DND-41 (cell line): Measurements from ENCODE around the gene SLC1A6.

ENCODE experiments used
- ATAC-seq: fragments of 200-7000 bp; cut with Tn5 transposase; 3 replicates; pipeline ENCODE4 v1.9.1; 2021; ENCODE audit warnings: low read depth; ENCODE audit not compliant: insufficient read depth
- DNase-seq: peaks from one replicate; pipeline ENCODE4 v3.0.0-alpha.2; 2020
- H2AFZ ChIP-seq: 2 replicates; pipeline ENCODE4 v1.6.0; 2012; ENCODE audit warnings: low read depth, low read length
- H3K27ac ChIP-seq: 2 replicates; pipeline ENCODE4 v1.5.1; 2012; ENCODE audit warnings: low read length, inconsistent platforms
- H3K27me3 ChIP-seq: fragments of 200-600 bp; sonication (generic); 2 replicates; pipeline ENCODE4 v1.6.0; 2012; ENCODE audit warnings: low read length, mild to moderate bottlenecking, inconsistent platforms; ENCODE audit not compliant: insufficient read depth, poor library complexity
- H3K36me3 ChIP-seq: 2 replicates; pipeline ENCODE4 v1.5.1; 2012; ENCODE audit warnings: low read length, inconsistent platforms; ENCODE audit not compliant: insufficient read depth
- H3K4me1 ChIP-seq: 2 replicates; pipeline ENCODE4 v1.5.1; 2012; ENCODE audit warnings: mild to moderate bottlenecking, low read length; ENCODE audit not compliant: insufficient read depth
- H3K4me2 ChIP-seq: 2 replicates; pipeline ENCODE4 v1.6.0; 2012; ENCODE audit warnings: mild to moderate bottlenecking, moderate library complexity, low read length, inconsistent platforms; ENCODE audit not compliant: insufficient read depth
- H3K4me3 ChIP-seq, 2 experiments: fragments of 200-600 bp in 1 of 2; shearing (Covaris generic) in 1 of 2; 2 replicates each; pipeline ENCODE4 v1.5.1; 2012 to 2016; ENCODE audit warnings: inconsistent platforms in 2 of 2, low read length in 2 of 2, mild to moderate bottlenecking in 2 of 2, low read depth in 1 of 2, moderate library complexity in 1 of 2
- H3K79me2 ChIP-seq: 2 replicates; pipeline ENCODE4 v1.6.0; 2012; ENCODE audit warnings: low read length, inconsistent platforms; ENCODE audit not compliant: insufficient read depth
- H3K9ac ChIP-seq: 2 replicates; pipeline ENCODE4 v1.6.0; 2012; ENCODE audit warnings: low read depth, mild to moderate bottlenecking, inconsistent platforms, low read length, moderate library complexity
- H3K9me3 ChIP-seq: 2 replicates; pipeline ENCODE4 v1.5.1; 2012; ENCODE audit warnings: low read length, moderate library complexity, mild to moderate bottlenecking, inconsistent platforms; ENCODE audit not compliant: insufficient read depth, severe bottlenecking
- H4K20me1 ChIP-seq: 2 replicates; pipeline ENCODE4 v1.6.0; 2012; ENCODE audit warnings: low read length; ENCODE audit not compliant: insufficient read depth
- CTCF ChIP-seq: IDR thresholded peaks from 2 replicates; pipeline ENCODE4 v1.5.1; 2012; ENCODE audit warnings: borderline replicate concordance, low read length, moderate library complexity, mild to moderate bottlenecking; ENCODE audit not compliant: poor library complexity, severe bottlenecking; ENCODE audit errors: extremely low read depth
- EZH2 ChIP-seq: IDR thresholded peaks from 3 replicates; pipeline ENCODE4 v1.6.1; 2012; ENCODE audit warnings: borderline replicate concordance, low read depth, mild to moderate bottlenecking, moderate library complexity, low read length, inconsistent platforms; ENCODE audit not compliant: severe bottlenecking

The SLC1A6 gene

GRCh38 chr19:14901675-14902260, 77.9 kb downstream of the SLC1A6 start:
- no peaks in the 10 kb centered on the region for H3K79me2 ChIP-seq
- H3K27ac ChIP-seq: no peak overlapping the region
- no peaks in the 10 kb centered on the region for H3K36me3 ChIP-seq
- no peak overlapping the region for H3K4me3 ChIP-seq
- no peaks in the 10 kb centered on the region for H3K4me1 ChIP-seq
- no peak overlapping the region for H3K9ac ChIP-seq
- DNase-seq (no peak), ATAC-seq (no peak)
- no peak overlapping the region for H2AFZ ChIP-seq
- no peaks in the 10 kb centered on the region for H3K9me3 ChIP-seq
- no peak for TF ChIP-seq CTCF
- no peak for TF ChIP-seq EZH2
- H3K4me2 ChIP-seq: no peak overlapping the region
- no peaks in the 10 kb centered on the region for H4K20me1 ChIP-seq
- H3K27me3 ChIP-seq: no peaks in the 10 kb centered on the region
